Activated naive CD4-positive, alpha-beta T cell treated with anti-CD3 and anti-CD28 coated beads for 36 hours (primary cell): ENCODE results near the gene IDH3G. TPM values are rescaled to one million over a fixed set of nuclear protein-coding genes. Genes with fewer than 3 reads are reported as not detected.
"Not testable (repeated sequence)": the region's sequence is repeated elsewhere in the genome, so short reads cannot be mapped to it uniquely, and the experiment has no call there.

Source experiments
- CTCF ChIA-PET: fragments of 350-600 bp; sonication (Branson Sonifier 250); formaldehyde crosslinking; loops from one replicate; lab custom pipeline; 2021; ENCODE audit warnings: antibody characterized with exemption; lab: Charles Lee
- DNase-seq: peaks from one replicate; pipeline ENCODE4 v3.0.0-alpha.2; 2020
- H3K27ac Mint-ChIP-seq: one replicate; pipeline ENCODE4 v1.8.0; 2021; ENCODE audit warnings: mild to moderate bottlenecking, mixed read lengths
- H3K27me3 Mint-ChIP-seq: one replicate; pipeline ENCODE4 v1.8.0; 2021; ENCODE audit warnings: low read depth, mixed read lengths
- H3K36me3 Mint-ChIP-seq: one replicate; pipeline ENCODE4 v1.8.0; 2021; ENCODE audit warnings: low read depth, mixed read lengths
- H3K4me1 Mint-ChIP-seq: one replicate; pipeline ENCODE4 v1.8.0; 2021; ENCODE audit warnings: low read depth, mixed read lengths
- H3K4me3 Mint-ChIP-seq: one replicate; pipeline ENCODE4 v1.8.0; 2021; ENCODE audit warnings: mild to moderate bottlenecking, moderate library complexity, mixed read lengths
- H3K9me3 Mint-ChIP-seq: one replicate; pipeline ENCODE4 v1.8.0; 2021; ENCODE audit warnings: mixed read lengths
- intact Hi-C: fragments of 100-400 bp; cut with micrococcal nuclease; formaldehyde crosslinking; loops from one replicate; pipeline ENCODE4 v1.15.1; 2023
- total RNA-seq, 2 experiments: library from RNA; stranded (reverse); gene quantifications; one replicate each; pipeline ENCODE4 v1.2.3, GENCODE V29; 2021

The IDH3G gene
- total RNA-seq, 2 experiments from 2014 or later = 46.3 to 49.9 TPM

DNA sequence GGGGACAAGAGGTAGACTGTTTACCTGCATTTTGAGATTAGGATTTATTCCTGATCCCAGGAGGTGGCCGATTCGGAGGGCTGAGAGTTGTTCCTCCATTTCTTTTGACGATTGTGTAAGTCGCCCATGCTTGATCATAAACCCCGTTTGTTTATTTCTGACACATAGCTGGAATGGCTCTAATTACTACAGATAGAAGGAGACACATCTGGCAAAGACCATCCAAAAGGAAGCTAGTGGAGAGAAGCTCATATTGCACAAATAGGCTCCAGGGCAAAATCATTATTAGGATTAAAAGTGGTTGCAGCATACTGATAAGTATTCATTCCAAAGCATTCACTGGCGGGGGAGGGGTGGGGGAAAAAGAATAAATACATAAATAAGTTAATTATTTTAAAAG, 47.2 kb downstream of the IDH3G start:
- H3K27ac Mint-ChIP-seq, H3K36me3 Mint-ChIP-seq, CTCF ChIA-PET, H3K4me1 Mint-ChIP-seq, H3K4me3 Mint-ChIP-seq, DNase-seq, H3K9me3 Mint-ChIP-seq, intact Hi-C loops, H3K27me3 Mint-ChIP-seq: not testable (repeated sequence)

DNA sequence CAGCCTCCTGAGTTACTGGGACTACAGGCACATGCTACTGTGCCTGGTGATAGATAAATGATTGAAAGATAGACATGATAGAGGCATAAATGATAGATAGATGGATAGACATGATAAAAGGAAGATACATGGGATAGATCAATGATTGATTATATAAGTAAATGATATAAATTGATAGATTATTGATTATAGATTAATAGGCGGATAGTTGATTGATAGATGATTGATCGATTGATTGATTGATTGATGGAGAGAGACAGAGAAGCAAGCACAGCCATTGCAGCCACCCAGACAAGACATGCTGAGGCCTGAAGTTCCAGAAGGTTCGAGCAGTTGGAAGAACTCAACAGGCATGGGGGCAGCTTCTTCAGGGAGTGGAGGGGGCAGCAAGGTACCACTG, 47.8 kb downstream of the IDH3G start:
- CTCF ChIA-PET = no interaction called here
- intact Hi-C loops = no loop called here
- no peak for DNase-seq
- peaks cover 6% of the 10 kb centered on the region for H3K27me3 Mint-ChIP-seq
- H3K36me3 Mint-ChIP-seq = no peaks in the 10 kb centered on the region
- H3K9me3 Mint-ChIP-seq = no peaks in the 10 kb centered on the region
- peaks cover 4% of the 10 kb centered on the region for H3K4me1 Mint-ChIP-seq
- no peak overlapping the region for H3K27ac Mint-ChIP-seq
- no peak overlapping the region for H3K4me3 Mint-ChIP-seq

DNA sequence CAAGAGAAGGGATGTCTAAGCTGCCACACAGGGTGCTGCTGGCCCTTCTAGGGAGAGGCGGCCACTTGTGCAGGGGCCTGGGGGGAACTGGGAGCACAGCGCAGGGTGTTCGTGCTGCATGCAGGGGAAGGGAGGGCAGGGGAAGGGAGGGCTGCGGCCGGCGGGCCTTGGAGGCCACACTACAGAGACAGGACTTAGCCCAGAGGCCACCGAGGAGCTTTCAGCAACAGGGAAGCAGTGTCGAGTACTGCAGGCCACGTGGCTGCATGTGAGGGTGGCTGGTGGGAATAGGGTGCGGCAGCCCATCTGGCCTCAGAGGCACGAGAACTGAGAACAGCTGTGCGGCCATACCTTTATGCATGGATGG, 49.1 kb downstream of the IDH3G start:
- intact Hi-C loops, H3K9me3 Mint-ChIP-seq, H3K36me3 Mint-ChIP-seq, H3K27ac Mint-ChIP-seq, DNase-seq, H3K4me3 Mint-ChIP-seq, H3K27me3 Mint-ChIP-seq, CTCF ChIA-PET: not testable (repeated sequence)
- H3K4me1 Mint-ChIP-seq = peaks cover 12% of the 10 kb centered on the region

DNA sequence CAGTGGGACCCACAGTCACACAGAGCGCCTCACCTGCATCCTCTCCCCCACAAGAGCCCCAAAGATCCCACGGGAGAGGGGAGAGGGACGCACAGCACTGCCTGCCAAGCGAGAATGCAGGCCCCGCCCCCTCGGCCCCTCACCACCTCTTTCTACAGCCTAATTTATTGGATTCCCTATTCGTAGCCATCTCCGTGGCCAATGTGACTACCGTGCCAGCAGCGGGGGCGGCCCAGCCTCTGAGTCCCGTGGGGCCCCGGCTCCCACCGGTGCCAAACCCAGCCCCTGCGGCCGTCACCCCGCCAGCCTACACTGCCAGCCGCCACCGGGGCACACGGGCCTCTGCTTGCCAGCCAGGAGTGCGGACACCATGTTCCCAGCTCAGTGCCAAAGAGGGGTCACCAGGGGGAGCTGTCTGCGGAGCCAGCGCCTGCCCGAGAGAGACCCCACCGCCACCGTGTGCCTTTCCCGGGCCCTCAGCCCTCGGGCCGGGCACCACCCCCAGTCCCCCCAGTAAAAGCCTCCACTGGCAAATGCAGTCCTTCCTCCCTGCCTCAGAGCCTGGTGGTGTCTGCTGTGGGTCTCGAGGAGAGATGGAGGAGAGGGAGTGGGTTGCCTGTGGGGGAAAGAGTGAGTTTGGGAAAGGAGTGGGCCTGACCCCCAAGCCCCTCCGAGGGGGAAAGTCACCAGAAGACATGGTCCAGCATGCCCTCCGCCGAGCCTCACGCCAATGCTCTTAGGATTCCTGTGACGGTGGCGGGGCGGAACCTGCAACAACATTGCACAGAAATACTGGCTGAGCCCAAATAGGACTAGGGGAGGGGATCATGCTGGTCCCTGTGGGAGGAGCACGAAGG, 49.7 kb downstream of the IDH3G start:
- Mint-ChIP-seq H3K27me3 (peaks cover 6% of the 10 kb centered on the region), H3K4me1 (peaks cover 18% of the 10 kb centered on the region), H3K27ac (no peak overlapping the region), H3K9me3 (no peaks in the 10 kb centered on the region), H3K36me3 (no peaks in the 10 kb centered on the region), H3K4me3 (no peak overlapping the region)
- no peak for DNase-seq
- intact Hi-C loops = no loop called here
- CTCF ChIA-PET = no interaction called here

DNA sequence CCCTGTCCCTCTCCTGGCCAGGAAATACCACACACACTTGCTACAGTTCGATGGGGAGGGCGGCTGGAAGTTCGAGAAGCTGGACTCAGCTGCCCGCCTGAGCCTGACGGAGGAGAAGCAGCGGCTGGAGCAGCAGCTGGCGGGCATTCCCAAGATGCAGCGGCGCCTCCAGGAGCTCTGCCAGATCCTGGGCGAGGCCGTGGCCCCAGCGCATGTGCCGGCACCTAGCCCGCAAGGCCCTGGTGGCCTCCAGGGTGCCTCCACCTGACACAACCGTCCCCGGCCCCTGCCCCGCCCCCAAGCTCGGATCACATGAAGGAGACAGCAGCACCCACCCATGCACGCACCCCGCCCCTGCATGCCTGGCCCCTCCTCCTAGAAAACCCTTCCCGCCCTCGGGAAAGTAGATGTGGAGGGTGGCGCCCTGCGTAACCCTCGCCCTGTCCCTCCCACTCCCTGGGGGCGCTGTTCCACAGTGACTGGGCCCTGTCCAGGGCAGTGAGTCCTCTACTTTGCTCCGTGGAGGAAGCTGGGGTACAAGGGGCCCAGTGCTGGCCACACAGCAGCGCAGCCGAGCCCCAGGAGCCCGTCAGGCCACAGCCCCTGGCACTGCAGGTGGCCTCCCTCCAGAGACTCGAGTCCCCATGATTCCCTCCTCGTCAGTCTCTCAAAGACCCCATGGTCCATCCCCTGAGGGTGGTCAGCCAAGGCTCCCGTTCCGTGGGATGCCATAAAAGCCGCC, 50.5 kb downstream of the IDH3G start:
- DNase-seq, H3K36me3 Mint-ChIP-seq, H3K9me3 Mint-ChIP-seq, H3K27ac Mint-ChIP-seq, H3K27me3 Mint-ChIP-seq, H3K4me3 Mint-ChIP-seq, CTCF ChIA-PET, intact Hi-C loops: not testable (repeated sequence)
- H3K4me1 Mint-ChIP-seq = peaks cover 19% of the 10 kb centered on the region

DNA sequence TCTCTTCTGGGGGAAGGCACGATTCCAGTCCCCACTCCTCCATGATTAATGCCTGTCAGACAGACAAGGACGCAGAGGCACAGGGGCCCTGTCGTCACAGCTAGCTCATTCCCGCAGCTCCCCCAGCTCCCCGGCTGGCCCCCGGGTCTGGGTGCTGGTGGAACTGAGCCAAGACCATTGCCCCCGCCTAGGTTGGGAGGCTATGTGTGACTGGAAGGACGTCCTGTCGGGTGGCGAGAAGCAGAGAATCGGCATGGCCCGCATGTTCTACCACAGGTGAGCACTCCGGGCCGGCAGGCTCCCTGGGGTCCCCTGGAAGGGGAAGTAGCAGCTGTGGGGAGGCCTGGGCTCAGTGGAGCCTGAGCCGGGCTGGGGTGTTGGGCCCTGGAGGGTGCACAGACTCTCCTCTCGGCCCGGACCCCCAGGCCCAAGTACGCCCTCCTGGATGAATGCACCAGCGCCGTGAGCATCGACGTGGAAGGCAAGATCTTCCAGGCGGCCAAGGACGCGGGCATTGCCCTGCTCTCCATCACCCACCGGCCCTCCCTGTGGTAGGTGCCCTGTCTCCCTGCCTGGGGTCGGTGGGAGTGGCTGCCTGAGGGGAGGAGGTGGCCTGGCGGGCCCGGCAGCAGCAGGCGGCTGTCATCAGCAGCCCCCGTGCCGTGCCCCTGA, 51.2 kb downstream of the IDH3G start:
- H3K9me3 Mint-ChIP-seq, DNase-seq, H3K4me3 Mint-ChIP-seq, H3K27ac Mint-ChIP-seq, intact Hi-C loops, H3K27me3 Mint-ChIP-seq, H3K36me3 Mint-ChIP-seq: not testable (repeated sequence)
- H3K4me1 Mint-ChIP-seq = peaks cover 19% of the 10 kb centered on the region
- CTCF ChIA-PET = interaction anchor here (1.1 kb wide), 1 partner anchor 74 kb away, joined by 3 read pairs; no protein-coding TSS in a partner anchor

DNA sequence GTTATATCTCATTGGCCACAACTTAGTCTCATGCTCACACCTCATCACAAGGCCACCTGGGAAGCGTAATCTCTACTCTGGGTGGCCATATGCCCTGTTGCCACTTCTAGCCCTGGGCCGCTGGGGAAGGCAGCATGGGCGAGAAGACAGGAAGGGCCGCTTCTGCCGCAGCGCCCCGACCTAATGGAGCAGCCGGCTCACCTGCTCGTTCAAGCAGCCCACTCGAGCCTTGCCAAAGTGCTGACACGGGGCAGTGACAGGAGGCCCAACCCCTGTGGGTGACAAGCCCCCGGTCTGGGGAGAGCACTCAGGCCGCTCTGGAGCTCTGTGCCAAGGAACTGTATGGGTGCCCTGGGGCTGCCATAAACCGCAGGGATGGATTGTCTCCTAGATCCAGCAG, 52.1 kb downstream of the IDH3G start:
- H3K4me3 Mint-ChIP-seq, H3K36me3 Mint-ChIP-seq, H3K27ac Mint-ChIP-seq, H3K27me3 Mint-ChIP-seq, DNase-seq, intact Hi-C loops, H3K9me3 Mint-ChIP-seq: not testable (repeated sequence)
- CTCF ChIA-PET = interaction anchor here (1.1 kb wide), 1 partner anchor 75 kb away, joined by 3 read pairs; no protein-coding TSS in a partner anchor
- H3K4me1 Mint-ChIP-seq = peaks cover 19% of the 10 kb centered on the region

DNA sequence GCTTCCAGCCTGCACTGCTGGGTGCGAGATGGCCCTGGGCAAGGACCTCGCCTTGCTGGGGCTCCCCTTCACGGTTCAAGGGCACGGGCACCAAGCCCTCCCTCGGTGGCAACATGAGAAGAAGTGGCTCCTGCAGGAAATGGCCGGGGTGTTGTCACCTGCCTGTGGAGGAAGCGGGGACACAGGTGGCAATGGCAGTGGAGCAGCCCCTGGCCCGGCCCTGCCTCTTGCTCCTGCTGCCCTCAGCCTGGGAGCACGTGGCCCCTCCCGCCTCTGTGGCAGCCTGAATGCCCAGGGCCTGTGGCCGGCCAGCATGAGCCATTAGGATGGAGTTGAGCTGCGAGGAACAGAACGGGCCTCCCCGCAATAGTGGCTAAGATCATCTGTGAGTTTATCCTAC, 52.7 kb downstream of the IDH3G start:
- intact Hi-C loops = no loop called here
- Mint-ChIP-seq H3K27ac (no peak overlapping the region), H3K4me1 (peaks cover 19% of the 10 kb centered on the region), H3K36me3 (no peaks in the 10 kb centered on the region), H3K27me3 (peaks cover 6% of the 10 kb centered on the region), H3K9me3 (no peaks in the 10 kb centered on the region), H3K4me3 (no peak overlapping the region)
- DNase-seq = no peak
- CTCF ChIA-PET = no interaction called here

DNA sequence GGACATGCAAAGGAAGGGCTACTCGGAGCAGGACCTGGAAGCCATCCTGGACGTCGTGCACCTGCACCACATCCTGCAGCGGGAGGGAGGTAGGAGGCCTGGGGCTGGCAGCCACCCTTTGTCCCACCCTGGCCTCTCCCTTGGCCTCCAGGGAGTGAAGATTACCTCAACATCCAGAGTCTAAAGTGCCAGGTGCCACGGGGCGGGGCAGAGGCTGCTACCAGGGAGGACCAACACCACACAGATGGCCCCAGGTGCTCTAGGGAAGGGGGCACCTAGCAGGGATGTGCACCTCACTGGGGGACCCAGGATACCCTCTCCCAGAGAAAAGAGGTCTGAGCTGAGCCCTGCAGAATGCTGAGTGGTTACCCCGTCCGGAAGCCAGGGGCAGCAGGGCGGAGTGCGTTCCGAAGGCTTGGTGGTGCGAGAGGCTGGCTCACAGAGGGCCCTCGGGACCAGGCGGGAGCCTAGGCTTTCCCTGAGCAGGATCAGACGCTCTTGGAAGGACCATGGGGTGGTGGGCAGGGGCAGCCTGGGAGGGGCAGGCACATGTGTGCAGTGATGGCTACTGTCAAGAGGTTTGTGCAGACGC, 53.4 kb downstream of the IDH3G start:
- DNase-seq = no peak
- CTCF ChIA-PET = interaction anchor here (1.0 kb wide), 1 partner anchor 74 kb away, joined by 3 read pairs; no protein-coding TSS in a partner anchor
- H3K27me3 Mint-ChIP-seq = peaks cover 6% of the 10 kb centered on the region
- H3K4me1 Mint-ChIP-seq = peaks cover 19% of the 10 kb centered on the region
- peak overlapping the region; percentile 26 for H3K27ac Mint-ChIP-seq
- H3K36me3 Mint-ChIP-seq = no peaks in the 10 kb centered on the region
- H3K9me3 Mint-ChIP-seq = no peaks in the 10 kb centered on the region
- intact Hi-C loops = no loop called here
- H3K4me3 Mint-ChIP-seq = no peak overlapping the region

DNA sequence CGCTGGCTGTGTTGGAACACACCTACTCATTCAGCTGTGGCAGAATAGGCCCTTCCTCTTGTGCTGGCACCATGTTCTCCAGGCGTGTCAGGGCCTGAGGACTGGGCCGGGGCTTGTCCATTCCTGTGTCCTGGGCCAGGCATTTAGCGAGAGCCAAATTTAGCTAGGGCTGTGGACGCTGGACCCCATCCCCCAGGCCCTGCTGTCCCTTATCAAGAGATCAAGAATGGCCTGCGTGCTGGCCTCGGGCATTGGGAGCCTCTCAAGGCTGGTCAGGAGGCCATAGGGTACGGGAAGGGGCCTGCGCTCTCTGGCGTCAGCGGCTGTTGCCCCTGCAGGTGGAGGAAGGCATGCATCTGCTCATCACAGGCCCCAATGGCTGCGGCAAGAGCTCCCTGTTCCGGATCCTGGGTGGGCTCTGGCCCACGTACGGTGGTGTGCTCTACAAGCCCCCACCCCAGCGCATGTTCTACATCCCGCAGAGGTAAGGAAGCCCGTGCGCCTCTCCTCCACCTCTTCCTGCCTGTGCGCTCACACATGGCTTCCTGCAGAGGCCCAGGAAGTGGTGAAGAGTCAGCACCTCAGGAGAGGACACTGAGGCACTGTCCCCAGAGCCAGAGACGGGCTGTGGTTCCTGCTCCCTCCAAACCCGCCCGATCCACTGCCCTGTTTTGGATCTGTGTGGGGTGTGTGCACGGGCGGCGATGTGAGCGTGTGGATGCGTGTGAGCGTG, 54.3 kb downstream of the IDH3G start:
- H3K4me3 Mint-ChIP-seq = peak overlapping the region; percentile 34

DNA sequence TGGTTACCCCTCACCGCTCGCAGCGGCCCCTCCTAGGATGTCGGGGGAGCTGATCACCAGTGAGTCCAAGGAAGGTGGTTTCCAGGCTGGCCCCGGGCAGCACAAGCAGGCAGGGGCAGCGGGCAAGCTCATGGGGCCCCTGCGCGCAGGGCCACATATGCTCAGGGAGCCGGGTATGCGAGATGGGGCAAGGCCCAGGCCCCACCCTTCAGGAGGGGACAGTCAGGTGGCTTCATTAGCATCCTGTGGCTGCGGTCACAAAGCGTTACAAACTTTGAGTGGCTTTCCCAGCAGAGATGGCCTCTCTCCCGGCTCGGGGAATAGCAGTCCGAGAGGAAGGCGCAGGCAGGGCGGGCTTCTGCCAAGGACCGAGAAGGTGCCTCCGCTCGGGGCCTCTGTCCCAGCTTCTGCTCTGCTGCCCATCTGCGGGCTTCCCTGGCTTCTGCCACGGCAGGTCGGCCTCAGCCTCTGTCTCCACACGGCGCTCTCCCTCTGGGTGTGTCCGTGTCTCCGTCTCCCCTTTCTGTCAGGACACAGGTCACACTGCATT, 56.0 kb downstream of the IDH3G start:
- Mint-ChIP-seq H3K27me3 (no peaks in the 10 kb centered on the region), H3K4me1 (peaks cover 22% of the 10 kb centered on the region), H3K27ac (no peak overlapping the region), H3K9me3 (no peaks in the 10 kb centered on the region), H3K4me3 (no peak overlapping the region), H3K36me3 (no peaks in the 10 kb centered on the region)
- CTCF ChIA-PET = no interaction called here
- DNase-seq = no peak
- intact Hi-C loops = loop anchor here (2.0 kb wide), 1 partner anchor 13 kb away; the partner anchor contains the start of genes ABCD1 and BCAP31

More for the DNA sequence above, 54.3 kb downstream of the IDH3G start:
- intact Hi-C loops = loop anchor here (2.0 kb wide), 1 partner anchor 15 kb away; the partner anchor contains the start of genes ABCD1 and BCAP31
- H3K9me3 Mint-ChIP-seq = no peaks in the 10 kb centered on the region
- H3K36me3 Mint-ChIP-seq = no peaks in the 10 kb centered on the region
- peaks cover 5% of the 10 kb centered on the region for H3K27me3 Mint-ChIP-seq
- peaks cover 26% of the 10 kb centered on the region for H3K4me1 Mint-ChIP-seq
- CTCF ChIA-PET = interaction anchor here (1.0 kb wide), 2 partner anchors 31 to 73 kb away, joined by 3 to 4 read pairs; no protein-coding TSS in a partner anchor
- peak overlapping the region; percentile 26 for H3K27ac Mint-ChIP-seq
- peak; percentile 55 for DNase-seq
